GM21367 (cell line): ENCODE data around the gene CAMSAP3.
"Not testable (repeated sequence)": the region's sequence is repeated elsewhere in the genome, so short reads cannot be mapped to it uniquely, and the experiment has no call there.

Source experiments
- ATAC-seq: cut with Tn5 transposase; IDR thresholded peaks from one replicate; pipeline ENCODE4 v1.9.1; 2021; ENCODE audit not compliant: unreplicated experiment

The CAMSAP3 gene

DNA sequence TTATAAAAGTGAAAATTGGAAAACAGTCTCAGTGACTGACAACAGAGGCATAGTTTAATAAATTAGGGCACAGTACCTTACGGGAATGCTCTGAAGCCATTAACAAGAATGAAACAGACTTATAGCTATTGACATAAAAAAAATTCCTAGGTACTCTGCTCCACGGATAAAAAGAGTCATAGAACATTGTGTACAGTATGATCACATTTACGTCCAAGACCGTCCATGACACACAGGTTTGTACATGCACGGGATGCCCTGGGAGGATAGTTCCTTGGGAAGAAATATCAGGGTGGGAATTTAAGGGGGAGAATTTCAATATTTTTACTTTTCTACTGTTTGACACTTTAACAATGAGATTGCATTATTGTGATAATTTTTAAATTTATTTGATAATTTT, 24.9 kb upstream of the CAMSAP3 start:
- ATAC-seq, result no peak

- no peak for ATAC-seq
Observed at GRCh38 chr19:7575434-7576040, 20.1 kb upstream of the CAMSAP3 start.

DNA sequence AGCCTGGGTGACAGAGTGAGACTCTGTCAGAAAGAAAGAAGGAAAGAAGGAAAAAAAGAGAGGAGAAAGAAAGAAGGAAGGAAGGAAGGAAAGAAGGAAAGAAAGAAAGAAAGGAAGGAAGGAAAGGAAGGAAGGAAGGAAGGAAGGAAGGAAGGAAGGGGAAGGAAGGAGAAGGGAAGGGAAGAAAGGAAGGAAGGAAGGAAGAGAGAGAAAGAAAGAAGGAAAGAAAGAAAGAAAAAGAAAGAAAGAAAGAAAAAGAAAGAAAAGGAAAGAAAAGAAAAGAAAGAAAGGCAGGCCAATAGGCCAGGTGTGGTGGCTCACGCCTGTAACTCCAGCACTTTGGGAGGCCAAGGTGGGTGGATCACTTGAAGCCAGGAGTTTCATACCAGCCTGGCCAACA, 18.2 kb upstream of the CAMSAP3 start:
- ATAC-seq, result not testable (repeated sequence)

DNA sequence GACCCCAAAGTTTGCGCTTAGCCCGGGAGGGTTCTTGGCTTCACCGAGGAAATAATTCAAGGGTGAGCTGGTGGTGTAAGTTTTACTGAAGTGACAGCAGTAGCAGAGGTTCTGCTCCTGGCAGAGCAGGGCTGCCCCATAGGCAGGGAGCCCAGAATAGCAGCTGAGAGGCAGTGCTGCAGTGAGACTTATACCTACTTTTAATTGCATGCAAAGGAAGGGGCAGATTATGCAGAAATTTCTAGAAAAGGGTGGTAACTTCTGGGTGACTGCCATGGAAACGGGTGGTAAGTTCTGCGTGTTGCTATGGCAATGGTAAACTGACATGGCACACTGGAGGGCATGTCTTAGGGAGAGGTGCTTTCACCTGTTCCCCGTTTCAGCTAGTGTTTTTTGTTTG, 17.5 kb upstream of the CAMSAP3 start:
- no peak for ATAC-seq

DNA sequence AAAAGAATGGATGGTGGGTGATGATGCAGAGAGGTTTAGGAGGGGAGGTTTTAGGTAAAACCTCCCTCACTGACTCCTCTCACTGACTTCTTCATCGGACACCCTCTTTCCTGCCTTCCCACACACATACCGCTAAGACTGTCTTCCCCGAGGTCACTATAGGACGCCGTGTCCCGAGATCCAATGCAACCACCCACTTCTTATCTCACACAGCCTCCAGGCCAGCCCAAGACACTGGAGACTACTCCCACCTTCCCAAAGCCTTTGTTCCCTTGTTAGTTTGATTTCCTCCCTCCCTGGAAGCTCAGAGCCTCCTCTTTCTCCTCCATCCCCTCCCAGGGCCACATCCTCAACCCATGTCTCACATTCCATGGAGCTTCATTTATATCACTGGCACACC, 16.5 kb upstream of the CAMSAP3 start:
- no peak for ATAC-seq

GRCh38 chr19:7582446-7582845, 13.2 kb upstream of the CAMSAP3 start:
- ATAC-seq, result no peak

DNA sequence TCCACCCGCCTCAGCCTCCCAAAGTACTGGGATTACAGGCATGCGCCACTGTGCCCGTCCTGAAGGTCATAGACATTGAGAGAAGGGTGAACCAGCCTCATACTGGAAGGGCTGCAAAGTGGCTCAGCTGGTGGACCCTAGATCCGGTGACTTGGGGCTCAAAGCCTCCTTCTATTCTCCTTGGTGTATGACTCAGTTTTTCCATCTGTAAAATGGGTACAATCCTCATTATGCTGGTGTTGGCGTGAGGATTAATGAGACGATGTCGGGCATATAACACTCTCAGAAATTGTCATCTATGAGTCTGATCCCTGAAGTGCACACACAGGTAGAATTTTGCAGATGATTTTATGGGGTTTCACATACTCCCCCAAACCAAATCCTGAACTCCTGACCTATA, 5.8 kb upstream of the CAMSAP3 start:
- no peak for ATAC-seq

GRCh38 chr19:7590256-7590655, 5.4 kb upstream of the CAMSAP3 start:
- no peak for ATAC-seq

GRCh38 chr19:7596211-7596937, 711 bp downstream of the CAMSAP3 start:
- no peak for ATAC-seq

GRCh38 chr19:7597689-7598088, 2.0 kb downstream of the CAMSAP3 start:
- no peak for ATAC-seq

GRCh38 chr19:7598180-7598579, 2.5 kb downstream of the CAMSAP3 start:
- ATAC-seq, result no peak

DNA sequence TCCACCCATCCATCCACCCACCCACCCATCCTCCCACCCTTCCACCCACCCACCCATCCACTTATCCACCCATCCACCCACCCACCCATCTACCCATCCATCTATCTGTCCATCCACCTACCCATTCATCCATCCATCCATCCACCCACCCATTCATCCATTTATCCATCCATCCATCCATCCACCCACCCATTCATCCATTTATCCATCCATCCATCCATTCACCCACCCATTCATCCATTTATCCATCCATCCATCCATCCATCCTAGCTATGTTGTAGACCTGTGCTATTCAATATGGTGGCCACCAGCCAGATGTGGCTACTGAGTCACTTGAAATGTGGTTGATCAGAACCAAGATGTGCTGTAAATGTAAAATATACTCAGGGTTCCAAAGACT, 5.1 kb downstream of the CAMSAP3 start:
- no peak for ATAC-seq

GRCh38 chr19:7602240-7602934, 6.7 kb downstream of the CAMSAP3 start:
- ATAC-seq, result no peak

- ATAC-seq, result no peak
Observed at GRCh38 chr19:7602935-7603497, 7.4 kb downstream of the CAMSAP3 start.

DNA sequence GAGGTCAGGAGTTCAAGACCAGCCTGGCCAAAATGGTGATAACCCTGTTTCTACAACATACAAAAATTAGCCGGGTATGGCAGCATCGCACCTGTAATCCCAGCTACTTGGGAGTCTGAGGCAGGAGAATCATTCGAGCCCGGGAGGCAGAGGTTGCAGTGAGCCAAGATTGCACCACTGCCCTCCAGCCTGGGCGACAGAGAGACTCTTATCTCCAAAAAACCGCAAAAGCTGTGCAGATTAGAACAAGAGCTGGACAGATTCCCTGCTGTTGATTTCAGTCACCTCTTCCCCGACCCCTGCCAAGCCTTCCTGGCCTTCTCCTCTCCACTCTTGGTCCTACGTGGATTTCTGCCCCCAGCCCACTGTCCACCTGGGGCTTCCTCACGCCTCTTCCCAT, 8.3 kb downstream of the CAMSAP3 start:
- no peak for ATAC-seq

- no peak for ATAC-seq
Observed at GRCh38 chr19:7605490-7606222, 10.0 kb downstream of the CAMSAP3 start.

DNA sequence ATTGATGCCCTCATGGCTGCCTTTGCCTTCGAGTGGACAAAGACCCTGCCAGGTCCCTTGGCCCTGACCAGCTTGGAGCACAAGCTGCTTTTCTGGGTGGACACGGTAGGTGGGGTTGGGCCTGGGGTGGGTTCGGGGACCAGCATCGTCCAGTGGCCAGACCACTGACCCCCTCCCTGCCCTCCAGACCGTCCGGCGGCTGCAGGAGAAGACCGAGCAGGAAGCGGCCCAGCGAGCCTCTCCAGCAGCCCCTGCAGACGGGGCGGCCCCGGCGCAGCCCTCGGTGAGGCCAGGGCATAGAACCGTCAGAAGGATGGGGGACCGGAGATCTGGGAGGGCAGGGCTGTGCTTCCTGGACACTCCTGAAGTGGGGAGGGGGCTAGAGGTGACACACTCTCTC, 10.6 kb downstream of the CAMSAP3 start:
- no peak for ATAC-seq

GRCh38 chr19:7607212-7607873, 11.7 kb downstream of the CAMSAP3 start:
- ATAC-seq, result no peak

GRCh38 chr19:7607874-7608560, 12.4 kb downstream of the CAMSAP3 start:
- no peak for ATAC-seq
